Measurements from ENCODE around the gene PDE1C.

Gene PDE1C

GRCh38 chr7:31782411-31782991, 287.7 kb downstream of the PDE1C start:
- H3K4me1 ChIP-seq: no peaks in the 10 kb centered on the region
- TF ChIP-seq CTCF (IDR thresholded peaks at IDR 0.05): peak; percentile 36

GRCh38 chr7:31778296-31778695, 291.9 kb downstream of the PDE1C start:
- Histone ChIP-seq H3K27me3 (ENCODE audit: control insufficient read depth, insufficient read depth, low read length) (no peaks in the 10 kb centered on the region), H3K4me3 (ENCODE audit: low read depth, low read length) (no peak overlapping the region), H3K27ac (no peak overlapping the region), H3K4me2 (ENCODE audit: low read length) (no peak overlapping the region), H3K79me2 (no peaks in the 10 kb centered on the region), H3K36me3 (ENCODE audit: control insufficient read depth, insufficient read depth, low read length) (no peaks in the 10 kb centered on the region), H3K9ac (no peak overlapping the region), H3K9me3 (ENCODE audit: control insufficient read depth, low read length) (no peaks in the 10 kb centered on the region), H3K4me1 (no peaks in the 10 kb centered on the region), H2AFZ (no peak overlapping the region)
- no peak for TF ChIP-seq CTCF (IDR thresholded peaks at IDR 0.05)

More at GRCh38 chr7:31782411-31782991, 287.7 kb downstream of the PDE1C start:
- Histone ChIP-seq H3K9me3 (ENCODE audit: control insufficient read depth, low read length) (no peaks in the 10 kb centered on the region), H3K79me2 (no peaks in the 10 kb centered on the region), H2AFZ (no peak overlapping the region), H3K27ac (no peak overlapping the region), H3K27me3 (ENCODE audit: control insufficient read depth, insufficient read depth, low read length) (no peaks in the 10 kb centered on the region), H3K4me2 (ENCODE audit: low read length) (no peak overlapping the region), H3K36me3 (ENCODE audit: control insufficient read depth, insufficient read depth, low read length) (no peaks in the 10 kb centered on the region), H3K4me3 (ENCODE audit: low read depth, low read length) (no peak overlapping the region), H3K9ac (no peak overlapping the region)

- H3K79me2 ChIP-seq: no peaks in the 10 kb centered on the region
- no peak overlapping the region for H2AFZ ChIP-seq
- H3K27me3 ChIP-seq (ENCODE audit: control insufficient read depth, insufficient read depth, low read length): no peaks in the 10 kb centered on the region
- H3K4me3 ChIP-seq (ENCODE audit: low read depth, low read length): no peak overlapping the region
- H3K4me2 ChIP-seq (ENCODE audit: low read length): no peak overlapping the region
- no peaks in the 10 kb centered on the region for H3K36me3 ChIP-seq (ENCODE audit: control insufficient read depth, insufficient read depth, low read length)
- TF ChIP-seq CTCF (IDR thresholded peaks at IDR 0.05): no peak
- H3K4me1 ChIP-seq: no peaks in the 10 kb centered on the region
- no peaks in the 10 kb centered on the region for H3K9me3 ChIP-seq (ENCODE audit: control insufficient read depth, low read length)
- no peak overlapping the region for H3K27ac ChIP-seq
- no peak overlapping the region for H3K9ac ChIP-seq
Measured at GRCh38 chr7:31776616-31777015, 293.6 kb downstream of the PDE1C start.

- no peak for TF ChIP-seq CTCF (IDR thresholded peaks at IDR 0.05)
- no peak overlapping the region for H3K4me2 ChIP-seq (ENCODE audit: low read length)
- H3K27ac ChIP-seq: no peak overlapping the region
- H3K9ac ChIP-seq: no peak overlapping the region
- no peak overlapping the region for H3K4me3 ChIP-seq (ENCODE audit: low read depth, low read length)
- no peaks in the 10 kb centered on the region for H3K79me2 ChIP-seq
- no peaks in the 10 kb centered on the region for H3K27me3 ChIP-seq (ENCODE audit: control insufficient read depth, insufficient read depth, low read length)
- H3K9me3 ChIP-seq (ENCODE audit: control insufficient read depth, low read length): no peaks in the 10 kb centered on the region
- H3K4me1 ChIP-seq: no peaks in the 10 kb centered on the region
- H2AFZ ChIP-seq: no peak overlapping the region
- H3K36me3 ChIP-seq (ENCODE audit: control insufficient read depth, insufficient read depth, low read length): no peaks in the 10 kb centered on the region
Measured at GRCh38 chr7:31775556-31775955, 294.7 kb downstream of the PDE1C start.

GRCh38 chr7:31772211-31772610, 298.0 kb downstream of the PDE1C start:
- H3K4me2 ChIP-seq (ENCODE audit: low read length): no peak overlapping the region
- no peaks in the 10 kb centered on the region for H3K79me2 ChIP-seq
- TF ChIP-seq CTCF (IDR thresholded peaks at IDR 0.05): no peak
- no peaks in the 10 kb centered on the region for H3K36me3 ChIP-seq (ENCODE audit: control insufficient read depth, insufficient read depth, low read length)
- no peaks in the 10 kb centered on the region for H3K4me1 ChIP-seq
- no peak overlapping the region for H3K9ac ChIP-seq
- no peak overlapping the region for H2AFZ ChIP-seq
- H3K27ac ChIP-seq: no peak overlapping the region
- no peaks in the 10 kb centered on the region for H3K9me3 ChIP-seq (ENCODE audit: control insufficient read depth, low read length)
- H3K27me3 ChIP-seq (ENCODE audit: control insufficient read depth, insufficient read depth, low read length): no peaks in the 10 kb centered on the region
- H3K4me3 ChIP-seq (ENCODE audit: low read depth, low read length): no peak overlapping the region
